ENCODE results near the gene TBC1D16.
A peak's percentile ranks its signal among the peaks of the same experiment; 100 is the strongest.
"Not testable (repeated sequence)": the region's sequence is repeated elsewhere in the genome, so short reads cannot be mapped to it uniquely, and the experiment has no call there.

Gene TBC1D16

GRCh38 chr17:80051681-80052080, 16.0 kb upstream of the TBC1D16 start:
- Histone ChIP-seq H3K79me2 (ENCODE audit: control insufficient read depth, insufficient read depth, low read length, unreplicated experiment) (no peaks in the 10 kb centered on the region), H3K4me1 (ENCODE audit: control insufficient read depth, insufficient read depth, low read length, unreplicated experiment) (no peaks in the 10 kb centered on the region), H2AFZ (ENCODE audit: low read length, unreplicated experiment) (no peak overlapping the region), H3K27me3 (ENCODE audit: insufficient read depth, low read length) (no peaks in the 10 kb centered on the region), H3K27ac (ENCODE audit: low read depth, low read length) (no peak overlapping the region), H3K4me3 (ENCODE audit: low read depth, low read length) (no peak overlapping the region), H3K36me3 (ENCODE audit: insufficient read depth, low read length) (no peaks in the 10 kb centered on the region)

DNA sequence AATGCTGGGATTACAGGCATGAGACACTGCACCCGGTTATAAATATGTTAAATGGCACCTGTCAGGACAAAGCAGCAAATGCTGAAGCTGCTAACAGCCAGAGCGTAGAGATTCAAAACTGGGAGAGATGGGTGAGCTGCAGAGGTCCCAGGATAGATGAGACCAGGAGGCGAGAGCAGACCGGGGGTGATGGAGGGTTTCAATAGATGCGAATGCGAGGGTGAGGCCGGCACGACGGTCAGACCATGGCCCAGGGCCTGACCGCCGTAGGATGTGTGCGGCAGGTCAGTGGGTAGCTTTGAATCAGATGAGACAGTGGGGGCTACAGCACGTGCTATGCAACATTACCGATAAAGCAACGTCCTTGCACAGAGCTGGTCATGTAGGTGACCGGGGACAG, 15.0 kb upstream of the TBC1D16 start:
- Histone ChIP-seq H3K36me3 (ENCODE audit: insufficient read depth, low read length) (no peaks in the 10 kb centered on the region), H3K79me2 (ENCODE audit: control insufficient read depth, insufficient read depth, low read length, unreplicated experiment) (no peaks in the 10 kb centered on the region), H3K4me3 (ENCODE audit: low read depth, low read length) (no peak overlapping the region), H3K4me1 (ENCODE audit: control insufficient read depth, insufficient read depth, low read length, unreplicated experiment) (no peaks in the 10 kb centered on the region), H3K27ac (ENCODE audit: low read depth, low read length) (no peak overlapping the region), H3K27me3 (ENCODE audit: insufficient read depth, low read length) (no peaks in the 10 kb centered on the region), H2AFZ (ENCODE audit: low read length, unreplicated experiment) (no peak overlapping the region)

GRCh38 chr17:80049986-80050385, 14.3 kb upstream of the TBC1D16 start:
- Histone ChIP-seq H3K79me2 (ENCODE audit: control insufficient read depth, insufficient read depth, low read length, unreplicated experiment) (no peaks in the 10 kb centered on the region), H3K4me1 (ENCODE audit: control insufficient read depth, insufficient read depth, low read length, unreplicated experiment) (no peaks in the 10 kb centered on the region), H3K27me3 (ENCODE audit: insufficient read depth, low read length) (no peaks in the 10 kb centered on the region), H3K27ac (ENCODE audit: low read depth, low read length) (no peak overlapping the region), H3K4me3 (ENCODE audit: low read depth, low read length) (no peak overlapping the region), H3K36me3 (ENCODE audit: insufficient read depth, low read length) (no peaks in the 10 kb centered on the region), H2AFZ (ENCODE audit: low read length, unreplicated experiment) (no peak overlapping the region)

DNA sequence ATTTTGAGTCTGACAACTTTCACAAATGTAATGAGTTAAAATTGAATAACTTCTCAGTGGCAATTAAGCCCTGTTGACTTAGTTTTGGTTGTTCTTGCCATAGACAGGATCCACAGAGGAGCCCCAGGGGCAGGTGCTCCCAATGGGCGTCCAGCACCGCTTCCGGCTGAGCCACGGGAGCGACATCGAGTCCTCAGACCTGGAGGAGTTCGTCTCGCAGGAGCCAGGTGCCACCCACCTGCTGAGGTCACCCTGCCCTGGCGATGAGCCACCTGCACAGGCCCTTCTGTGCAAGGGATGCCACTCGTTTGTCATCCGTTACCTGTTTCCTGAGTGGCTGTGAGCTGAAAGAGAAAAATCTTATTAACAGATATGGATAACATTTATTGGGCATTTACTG, 11.5 kb upstream of the TBC1D16 start:
- H3K27me3 ChIP-seq (ENCODE audit: insufficient read depth, low read length) = no peaks in the 10 kb centered on the region
- no peaks in the 10 kb centered on the region for H3K79me2 ChIP-seq (ENCODE audit: control insufficient read depth, insufficient read depth, low read length, unreplicated experiment)
- H3K4me1 ChIP-seq (ENCODE audit: control insufficient read depth, insufficient read depth, low read length, unreplicated experiment) = no peaks in the 10 kb centered on the region
- H3K36me3 ChIP-seq (ENCODE audit: insufficient read depth, low read length) = peaks cover 6% of the 10 kb centered on the region; the same call in 1 of the 2 replicates
- H2AFZ ChIP-seq (ENCODE audit: low read length, unreplicated experiment) = no peak overlapping the region
- H3K4me3 ChIP-seq (ENCODE audit: low read depth, low read length) = no peak overlapping the region
- no peak overlapping the region for H3K27ac ChIP-seq (ENCODE audit: low read depth, low read length)

DNA sequence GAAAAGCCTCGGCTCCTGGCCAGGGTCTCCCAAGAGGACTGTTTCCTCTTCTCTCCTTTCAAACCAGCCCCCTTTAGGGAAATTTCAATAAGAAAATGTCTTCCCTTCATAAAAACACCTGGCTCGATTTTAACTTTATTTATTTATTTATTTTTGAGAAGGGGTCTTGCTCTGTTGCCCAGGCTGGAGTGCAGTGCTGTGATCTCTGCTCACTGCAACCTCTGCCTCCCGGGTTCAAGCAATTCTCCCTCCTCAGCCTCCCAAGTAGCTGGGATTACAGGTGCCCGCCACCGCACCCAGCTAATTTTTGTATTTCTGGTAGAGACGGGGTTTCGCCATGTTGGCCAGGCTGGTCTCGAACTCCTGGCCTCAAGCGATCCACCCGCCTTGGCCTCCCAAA, 11.0 kb upstream of the TBC1D16 start:
- not testable (repeated sequence) for H3K36me3 ChIP-seq (ENCODE audit: insufficient read depth, low read length); H3K27me3 ChIP-seq (ENCODE audit: insufficient read depth, low read length); H3K79me2 ChIP-seq (ENCODE audit: control insufficient read depth, insufficient read depth, low read length, unreplicated experiment); H3K4me1 ChIP-seq (ENCODE audit: control insufficient read depth, insufficient read depth, low read length, unreplicated experiment); H3K4me3 ChIP-seq (ENCODE audit: low read depth, low read length); H3K27ac ChIP-seq (ENCODE audit: low read depth, low read length); H2AFZ ChIP-seq (ENCODE audit: low read length, unreplicated experiment)

- Histone ChIP-seq H3K4me1 (ENCODE audit: control insufficient read depth, insufficient read depth, low read length, unreplicated experiment) (no peaks in the 10 kb centered on the region), H3K79me2 (ENCODE audit: control insufficient read depth, insufficient read depth, low read length, unreplicated experiment) (no peaks in the 10 kb centered on the region), H3K27ac (ENCODE audit: low read depth, low read length) (no peak overlapping the region), H2AFZ (ENCODE audit: low read length, unreplicated experiment) (no peak overlapping the region), H3K27me3 (ENCODE audit: insufficient read depth, low read length) (no peaks in the 10 kb centered on the region), H3K36me3 (ENCODE audit: insufficient read depth, low read length) (peaks cover 9% of the 10 kb centered on the region; the same call in 1 of the 2 replicates), H3K4me3 (ENCODE audit: low read depth, low read length) (no peak overlapping the region)
Observed at GRCh38 chr17:80045703-80046102, 10.0 kb upstream of the TBC1D16 start.

DNA sequence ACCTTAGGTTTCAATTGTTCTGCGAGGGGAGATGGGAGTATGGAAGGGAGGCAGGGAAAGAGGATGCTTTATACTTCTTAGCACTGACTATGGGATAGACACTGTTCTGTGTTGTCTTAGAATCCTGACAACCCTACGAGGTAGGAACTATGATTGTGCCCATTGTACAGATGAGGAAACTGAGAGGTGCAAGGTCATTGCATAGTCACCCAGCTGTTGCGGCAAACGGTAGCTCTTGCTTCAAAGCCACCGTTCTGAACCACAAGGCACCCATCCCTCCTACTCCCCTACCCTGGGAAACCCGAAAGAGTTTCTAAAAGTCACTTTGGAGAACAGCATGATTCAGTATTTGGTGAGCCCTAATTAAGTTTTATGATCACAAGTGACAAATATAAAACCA, 8.3 kb upstream of the TBC1D16 start:
- no peaks in the 10 kb centered on the region for H3K4me1 ChIP-seq (ENCODE audit: control insufficient read depth, insufficient read depth, low read length, unreplicated experiment)
- no peaks in the 10 kb centered on the region for H3K79me2 ChIP-seq (ENCODE audit: control insufficient read depth, insufficient read depth, low read length, unreplicated experiment)
- no peak overlapping the region for H2AFZ ChIP-seq (ENCODE audit: low read length, unreplicated experiment)
- H3K27ac ChIP-seq (ENCODE audit: low read depth, low read length) = no peak overlapping the region
- H3K4me3 ChIP-seq (ENCODE audit: low read depth, low read length) = no peak overlapping the region
- no peaks in the 10 kb centered on the region for H3K27me3 ChIP-seq (ENCODE audit: insufficient read depth, low read length)
- peaks cover 9% of the 10 kb centered on the region; the same call in 1 of the 2 replicates for H3K36me3 ChIP-seq (ENCODE audit: insufficient read depth, low read length)

DNA sequence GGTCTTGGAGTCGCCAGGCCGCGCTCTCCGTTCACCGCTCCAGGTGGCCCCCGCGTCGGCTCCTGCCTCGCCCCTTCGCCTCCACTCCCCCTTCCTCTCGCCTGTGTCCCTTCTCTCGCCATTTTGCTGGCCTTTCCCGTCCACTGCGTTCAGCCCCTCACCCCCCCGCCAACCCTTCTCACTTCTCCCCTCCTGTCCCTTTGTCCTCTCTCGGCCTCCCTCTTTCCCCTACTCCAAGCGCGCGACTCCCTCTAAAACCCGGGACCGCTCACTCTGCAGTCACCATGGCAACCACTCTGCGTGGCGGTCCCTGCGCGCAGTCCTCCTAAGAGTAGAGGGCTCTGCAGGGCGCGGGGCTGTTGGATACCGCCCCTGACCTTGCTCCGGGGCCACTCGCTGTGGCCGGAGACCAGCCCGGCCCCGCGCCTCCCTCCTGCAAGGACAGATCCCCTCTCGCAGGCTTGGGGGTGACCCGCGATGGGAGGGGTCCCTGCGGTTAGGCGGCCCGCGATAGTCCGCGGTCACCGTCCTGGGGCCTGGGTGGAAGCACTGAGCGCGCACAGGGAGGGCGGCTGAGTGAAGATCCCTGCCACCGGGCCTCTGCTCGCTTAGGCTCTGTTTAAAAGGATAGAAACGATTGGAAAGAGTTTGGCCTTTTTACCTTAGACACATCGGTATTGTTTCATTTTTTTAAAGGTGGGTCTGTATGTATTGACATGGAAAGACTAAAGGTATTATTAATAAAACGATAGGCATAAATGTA, 1.2 kb upstream of the TBC1D16 start:
- peak overlapping the region; percentile 67 for H3K27ac ChIP-seq (ENCODE audit: low read depth, low read length)
- peak overlapping the region; percentile 86 for H3K4me3 ChIP-seq (ENCODE audit: low read depth, low read length)

DNA sequence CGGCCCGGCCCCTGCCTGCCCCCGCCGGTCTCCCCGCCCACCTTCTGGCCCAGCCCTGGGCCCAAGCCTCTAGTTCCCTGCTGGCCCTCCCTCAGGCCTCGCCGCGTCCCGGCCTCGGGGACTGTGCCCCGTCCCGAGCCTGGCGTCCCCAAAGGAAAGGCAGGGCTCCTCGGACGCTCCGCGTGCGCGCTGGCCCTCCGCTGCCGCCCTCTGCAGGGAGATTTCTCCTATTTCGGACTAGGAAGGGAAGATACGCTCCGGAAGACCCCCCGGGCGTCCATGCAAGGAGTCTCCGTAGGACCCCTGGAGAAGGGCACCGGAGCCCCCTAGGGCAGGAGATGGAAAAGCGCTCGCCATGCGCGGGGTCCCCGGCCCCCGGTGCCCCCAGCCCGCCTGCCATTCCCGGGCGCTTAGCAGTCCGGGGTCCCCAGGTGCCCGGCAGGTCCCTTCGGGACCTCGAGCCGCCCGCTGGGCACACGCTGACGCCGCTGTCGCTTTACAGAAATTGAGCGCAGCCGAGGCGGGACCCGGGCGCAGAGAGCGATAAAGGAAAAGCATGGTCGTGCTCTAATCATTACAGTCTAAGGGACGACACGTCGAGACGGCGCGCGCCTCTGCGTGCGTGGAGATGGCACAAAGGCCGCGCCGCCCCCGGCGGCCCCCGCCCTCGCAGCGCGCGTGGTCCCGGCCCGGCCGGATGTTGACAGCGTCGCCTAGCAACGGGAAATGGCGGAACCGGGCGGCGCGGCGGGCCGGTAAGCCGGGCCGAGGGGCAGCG, 454 bp upstream of the TBC1D16 start, which contains the start of gene CCDC40:
Gene CCDC40, plus strand, starts transcription at position 706 of the 778 bp plus-strand sequence. Its CDS starts 21 bp downstream, at position 727.
- peaks cover 18% of the 10 kb centered on the region for H3K4me1 ChIP-seq (ENCODE audit: control insufficient read depth, insufficient read depth, low read length, unreplicated experiment)
- peaks cover 44% of the 10 kb centered on the region for H3K79me2 ChIP-seq (ENCODE audit: control insufficient read depth, insufficient read depth, low read length, unreplicated experiment)
- no peaks in the 10 kb centered on the region for H3K27me3 ChIP-seq (ENCODE audit: insufficient read depth, low read length)
- H2AFZ ChIP-seq (ENCODE audit: low read length, unreplicated experiment) = peak within 1 kb of the TSS; percentile 63
- peak within 1 kb of the TSS; percentile 94 for H3K4me3 ChIP-seq (ENCODE audit: low read depth, low read length)
- 0 out of 2 replicates have a peak, but pooled peaks cover 3% of the 10 kb centered on the region for H3K36me3 ChIP-seq (ENCODE audit: insufficient read depth, low read length)
- peak within 1 kb of the TSS; percentile 71 for H3K27ac ChIP-seq (ENCODE audit: low read depth, low read length)

More for the DNA sequence above, 1.2 kb upstream of the TBC1D16 start:
- peaks cover 16% of the 10 kb centered on the region for H3K4me1 ChIP-seq (ENCODE audit: control insufficient read depth, insufficient read depth, low read length, unreplicated experiment)
- H3K27me3 ChIP-seq (ENCODE audit: insufficient read depth, low read length) = no peaks in the 10 kb centered on the region
- H3K79me2 ChIP-seq (ENCODE audit: control insufficient read depth, insufficient read depth, low read length, unreplicated experiment) = peaks cover 36% of the 10 kb centered on the region
- H2AFZ ChIP-seq (ENCODE audit: low read length, unreplicated experiment) = peak overlapping the region; percentile 63
- H3K36me3 ChIP-seq (ENCODE audit: insufficient read depth, low read length) = 0 out of 2 replicates have a peak, but pooled peaks cover 3% of the 10 kb centered on the region

DNA sequence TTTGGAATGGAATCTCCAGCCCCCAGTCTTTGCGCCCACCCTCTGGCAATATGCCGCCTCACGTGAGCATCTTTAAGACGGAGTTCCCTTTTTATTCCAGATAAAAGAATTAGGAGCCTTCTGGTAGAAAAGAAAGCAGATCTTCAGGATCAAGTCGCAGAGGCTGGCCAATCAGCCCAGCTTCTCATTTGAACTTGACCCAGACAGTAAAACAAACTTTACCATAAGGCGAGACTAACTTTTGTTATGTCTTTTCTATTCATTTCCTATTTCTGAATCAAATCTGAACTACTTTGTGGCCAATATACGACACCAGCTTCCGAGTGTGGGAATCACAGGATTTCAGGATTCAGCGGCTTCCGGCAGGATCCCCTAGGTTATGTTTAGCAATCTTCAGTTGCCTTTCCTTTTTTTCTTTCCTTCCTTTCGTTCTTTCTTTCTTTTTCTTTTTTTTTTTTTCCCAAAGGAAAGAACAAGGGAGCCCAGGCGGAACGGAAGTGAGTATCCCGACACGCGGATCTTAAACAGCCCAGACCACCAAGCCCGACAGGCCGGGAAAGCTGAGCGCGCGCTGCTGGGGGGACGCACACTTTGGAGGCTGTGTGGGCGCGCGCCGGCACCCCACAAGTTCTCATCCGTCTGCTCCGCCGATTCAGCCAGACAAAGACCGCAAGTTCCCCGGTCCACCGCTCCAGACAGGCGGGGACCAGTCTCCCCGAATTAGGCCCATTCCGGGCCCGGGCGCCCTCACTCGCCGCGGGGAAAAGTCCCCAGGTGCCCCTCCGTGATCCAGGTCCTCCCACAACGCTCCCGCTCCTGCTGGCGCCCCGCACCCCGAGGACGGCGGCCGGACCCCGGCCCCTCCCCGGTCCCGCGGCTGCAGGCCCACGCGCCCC, 633 bp downstream of the TBC1D16 start:
- Histone ChIP-seq H3K27me3 (ENCODE audit: insufficient read depth, low read length) (no peaks in the 10 kb centered on the region), H2AFZ (ENCODE audit: low read length, unreplicated experiment) (peak overlapping the region; percentile 1), H3K27ac (ENCODE audit: low read depth, low read length) (peak overlapping the region; percentile 71), H3K4me1 (ENCODE audit: control insufficient read depth, insufficient read depth, low read length, unreplicated experiment) (peaks cover 20% of the 10 kb centered on the region), H3K4me3 (ENCODE audit: low read depth, low read length) (peak overlapping the region; percentile 94), H3K36me3 (ENCODE audit: insufficient read depth, low read length) (no peaks in the 10 kb centered on the region), H3K79me2 (ENCODE audit: control insufficient read depth, insufficient read depth, low read length, unreplicated experiment) (peaks cover 54% of the 10 kb centered on the region)

All from ACC112 (cell line).